SH-SY5Y (cell line): ENCODE data around the gene FAM174B.

Experiments used
- GATA2 ChIP-seq: IDR thresholded peaks from 2 replicates; pipeline ENCODE4 v1.6.1; 2011; ENCODE audit warnings: mild to moderate bottlenecking, low read depth, low read length
- GATA3 ChIP-seq: IDR thresholded peaks from 2 replicates; pipeline ENCODE4 v1.6.1; 2011; ENCODE audit warnings: low read depth, mild to moderate bottlenecking, low read length, moderate library complexity

- TF ChIP-seq GATA2 (no peak), GATA3 (no peak)
Measured at GRCh38 chr15:92611995-92612745, 43.4 kb downstream of the FAM174B start.
